A549 (cell line): ENCODE measurements around the gene TRIM17. TPM values are rescaled to one million over a fixed set of nuclear protein-coding genes. Genes with fewer than 3 reads are reported as not detected.
A peak's percentile ranks its signal among the peaks of the same experiment; 100 is the strongest.

ENCODE experiments used
- ATAC-seq, 2 experiments: fragments of 200-7000 bp in 1 of 2; fragments of >200 bp in 1 of 2; cut with Nextera tagmentation in 1 of 2; cut with Tn5 transposase in 1 of 2; 3 replicates each; pipeline versions ENCODE4 v1.8.0 to v1.9.1; 2018 to 2020; ENCODE audit warnings: mild to moderate bottlenecking in 1 of 2, moderate library complexity in 1 of 2
- CTCF ChIA-PET: fragments of 300-600 bp; sonication (Branson Sonifier 250); formaldehyde crosslinking; extraction: SDS; loops from one replicate; lab custom pipeline; 2021; ENCODE audit warnings: antibody characterized with exemption, inconsistent platforms; lab: Yijun Ruan, JAX
- POLR2A ChIA-PET: fragments of 350-600 bp; formaldehyde crosslinking; extraction: SDS; loops from one replicate; lab custom pipeline; 2021; ENCODE audit warnings: antibody characterized with exemption, inconsistent platforms; lab: Yijun Ruan, JAX
- DNase-seq, 2 experiments: peaks; one replicate each; pipeline versions ENCODE4 v3.0.0 to v3.0.0-alpha.2; 2011 to 2016; ENCODE audit warnings: low read depth in 1 of 2, low spot score in 1 of 2
- FAIRE-seq: peaks from 2 replicates; lab custom pipeline; 2011; peaks lifted over from hg19 to GRCh38; lab: Jason Lieb, UNC
- H3K27ac ChIP-seq, 2 experiments: fragments of >200 bp; sonication (Bioruptor Twin); formaldehyde crosslinking; 3 replicates each; pipeline ENCODE4 v1.5.1; 2016 to 2017
- H3K4me1 ChIP-seq: fragments of >200 bp; sonication (Bioruptor Twin); formaldehyde crosslinking; 3 replicates; pipeline ENCODE4 v1.6.1; 2016
- H3K4me2 ChIP-seq: fragments of >200 bp; sonication (Bioruptor Twin); formaldehyde crosslinking; 3 replicates; pipeline ENCODE4 v1.6.1; 2016
- H3K4me3 ChIP-seq: fragments of >200 bp; sonication (Bioruptor Twin); formaldehyde crosslinking; 3 replicates; pipeline ENCODE4 v1.5.1; 2016
- H3K9me3 ChIP-seq: fragments of >200 bp; sonication (Bioruptor Twin); formaldehyde crosslinking; 3 replicates; pipeline ENCODE4 v1.6.1; 2016
- BCL3 ChIP-seq: fragments of >200 bp; sonication (Bioruptor Twin); formaldehyde crosslinking; IDR thresholded peaks from 3 replicates; pipeline ENCODE4 v1.6.1; 2016
- CBX2 ChIP-seq: fragments of 200-600 bp; sonication (generic); IDR thresholded peaks from 2 replicates; pipeline ENCODE4 v1.6.1; 2016; ENCODE audit warnings: low read depth, mild to moderate bottlenecking, borderline replicate concordance
- CEBPB ChIP-seq, 2 experiments: fragments of >200 bp in 1 of 2; sonication (Bioruptor Twin) in 1 of 2; formaldehyde crosslinking in 1 of 2; IDR thresholded peaks; 2 replicates each; pipeline ENCODE4 v1.6.1; 2012 to 2016
- CHD2 ChIP-seq: fragments of 150-350 bp; IDR thresholded peaks from 2 replicates; pipeline ENCODE4 v1.6.1; 2014; ENCODE audit warnings: low read length; ENCODE audit not compliant: partially characterized antibody
- CTCF ChIP-seq: fragments of >200 bp; sonication (Bioruptor Twin); formaldehyde crosslinking; IDR thresholded peaks from 3 replicates; pipeline ENCODE4 v1.5.1; 2016
- EP300 ChIP-seq, 2 experiments: fragments of >200 bp; sonication (Bioruptor Twin); formaldehyde crosslinking; IDR thresholded peaks; 2 replicates in 1 of 2; 3 replicates in 1 of 2; pipeline ENCODE4 v1.6.1; 2016 to 2017
- ESRRA ChIP-seq: fragments of 150-350 bp; IDR thresholded peaks from 2 replicates; pipeline ENCODE4 v1.6.1; 2014; ENCODE audit warnings: mild to moderate bottlenecking, low read length, borderline replicate concordance
- FOSB ChIP-seq: fragments of 250-450 bp; sonication (Bioruptor Pico); IDR thresholded peaks from 2 replicates; pipeline ENCODE4 v1.5.0; 2020; ENCODE audit warnings: mild to moderate bottlenecking, moderate library complexity
- FOSL2 ChIP-seq, 2 experiments: fragments of 450-650 bp in 1 of 2; fragments of >200 bp in 1 of 2; sonication (Bioruptor Twin) in 1 of 2; formaldehyde crosslinking; IDR thresholded peaks; 2 replicates each; pipeline versions ENCODE4 v1.5.0 to v1.6.1; 2016 to 2020; ENCODE audit warnings: mild to moderate bottlenecking in 1 of 2, moderate library complexity in 1 of 2
- GATA3 ChIP-seq: IDR thresholded peaks from 2 replicates; pipeline ENCODE4 v1.6.1; 2012; ENCODE audit warnings: borderline replicate concordance
- HMGXB4 ChIP-seq: fragments of 250-450 bp; sonication (Bioruptor Pico); IDR thresholded peaks from 2 replicates; pipeline ENCODE4 v1.5.0; 2021; ENCODE audit warnings: mild to moderate bottlenecking, moderate library complexity, borderline replicate concordance
- HOXA7 ChIP-seq: fragments of 250-450 bp; sonication (Bioruptor Pico); IDR thresholded peaks from 2 replicates; pipeline ENCODE4 v1.5.0; 2020; ENCODE audit warnings: mild to moderate bottlenecking, moderate library complexity
- HOXB13 ChIP-seq: fragments of 250-450 bp; sonication (Bioruptor Pico); IDR thresholded peaks from 2 replicates; pipeline ENCODE4 v1.5.0; 2020; ENCODE audit warnings: low read depth, mild to moderate bottlenecking, moderate library complexity
- JUN ChIP-seq, 2 experiments: fragments of >200 bp; sonication (Bioruptor Twin); formaldehyde crosslinking; IDR thresholded peaks; 2 replicates in 1 of 2; 3 replicates in 1 of 2; pipeline ENCODE4 v1.6.1; 2016 to 2017
- JUNB ChIP-seq: fragments of >200 bp; sonication (Bioruptor Twin); formaldehyde crosslinking; IDR thresholded peaks from 2 replicates; pipeline ENCODE4 v1.6.1; 2016
- MAX ChIP-seq: IDR thresholded peaks from 2 replicates; pipeline ENCODE4 v1.6.1; 2012
- NFE2L2 ChIP-seq: fragments of 150-350 bp; conservative IDR thresholded peaks from 2 replicates; pipeline ENCODE4 v1.6.1; 2014; ENCODE audit warnings: low read length
- NR3C1 ChIP-seq: fragments of >200 bp; sonication (Bioruptor Twin); formaldehyde crosslinking; IDR thresholded peaks from 3 replicates; pipeline ENCODE4 v1.6.1; 2017
- PHF8 ChIP-seq: fragments of 200-600 bp; sonication (generic); IDR thresholded peaks from 2 replicates; pipeline ENCODE4 v1.6.1; 2016; ENCODE audit warnings: low read depth, mild to moderate bottlenecking, antibody characterized with exemption, moderate library complexity, borderline replicate concordance
- POLR2A ChIP-seq: IDR thresholded peaks from 2 replicates; pipeline ENCODE4 v1.6.1; 2012; ENCODE audit warnings: mild to moderate bottlenecking, low read length
- RAD21 ChIP-seq, 2 experiments: fragments of >200 bp in 1 of 2; sonication (Bioruptor Twin) in 1 of 2; formaldehyde crosslinking in 1 of 2; IDR thresholded peaks in 1 of 2; conservative IDR thresholded peaks in 1 of 2; 2 replicates in 1 of 2; 3 replicates in 1 of 2; pipeline ENCODE4 v1.6.1; 2012 to 2018; ENCODE audit warnings: inconsistent platforms in 1 of 2
- RCOR1 ChIP-seq: fragments of 150-350 bp; IDR thresholded peaks from 2 replicates; pipeline ENCODE4 v1.6.1; 2014; ENCODE audit warnings: antibody characterized with exemption, low read length, low read depth
- RFX5 ChIP-seq: fragments of 450-650 bp; IDR thresholded peaks from 2 replicates; pipeline ENCODE4 v1.7.1; 2014; ENCODE audit warnings: antibody characterized with exemption, mild to moderate bottlenecking, moderate library complexity
- RNF2 ChIP-seq: fragments of 200-600 bp; sonication (generic); IDR thresholded peaks from 2 replicates; pipeline ENCODE4 v1.6.1; 2016; ENCODE audit warnings: low read depth, mild to moderate bottlenecking, antibody characterized with exemption, moderate library complexity, borderline replicate concordance
- SMC3 ChIP-seq: fragments of >200 bp; sonication (Bioruptor Twin); formaldehyde crosslinking; IDR thresholded peaks from 3 replicates; pipeline ENCODE4 v1.6.1; 2018; ENCODE audit warnings: inconsistent platforms
- SREBF2 ChIP-seq: fragments of 450-650 bp; IDR thresholded peaks from 2 replicates; pipeline ENCODE4 v1.6.1; 2014; ENCODE audit warnings: mild to moderate bottlenecking, moderate library complexity
- TP53 ChIP-seq: fragments of 250-450 bp; sonication (Bioruptor Pico); IDR thresholded peaks from 2 replicates; pipeline ENCODE4 v1.5.0; 2021; ENCODE audit warnings: mild to moderate bottlenecking, moderate library complexity
- ZFP36 ChIP-seq: fragments of 450-650 bp; IDR thresholded peaks from 2 replicates; pipeline ENCODE4 v1.6.1; 2014; ENCODE audit warnings: borderline replicate concordance; ENCODE audit not compliant: partially characterized antibody
- ZNF302 ChIP-seq: fragments of 250-450 bp; sonication (Bioruptor Pico); IDR thresholded peaks from 2 replicates; pipeline ENCODE4 v1.9.0; 2021; ENCODE audit warnings: inconsistent platforms, mild to moderate bottlenecking, moderate library complexity
- WGBS: methylation state at CpG from one replicate; pipeline ENCODE4 v1.1.6; 2017; ENCODE audit errors: missing lambda C conversion rate; 5-methylcytosine and 5-hydroxymethylcytosine counted together
- polyA plus RNA-seq, 4 experiments: library from polyadenylated mRNA; depleted of rRNA in 3 of 4; stranded (reverse); fragments of >200 nt; fragmentation: RNase III in 1 of 4; extraction: RNeasy Plus Mini Kit Qiagen cat#74134 plus additional on column Dnase treatment in 1 of 4; gene quantifications; 2 replicates in 3 of 4; 3 replicates in 1 of 4; pipeline ENCODE4 v1.2.3, GENCODE V29; 2011 to 2017

Gene TRIM17
- polyA plus RNA-seq, 2 of the 4 experiments (the other 2 are of a cell fraction), result not detected

GRCh38 chr1:228392111-228392936, 24.3 kb downstream of the TRIM17 start:
- DNase-seq, result no peak
- H3K4me1 ChIP-seq, result peaks cover 13% of the 10 kb centered on the region
- H3K4me2 ChIP-seq, result 0 out of 3 replicates have a peak overlapping the region, but pooled peaks have one; percentile 15
- ATAC-seq, result peak in 1 of 2 experiments; percentile 39; a peak in 3 of 6 replicates
- ChIA-PET POLR2A (interaction anchor here (2.6 kb wide), 1 partner anchor 14 kb away, joined by 18 read pairs; the partner anchor contains the start of gene TRIM11), CTCF (interaction anchor here (0.6 to 3.6 kb wide), 8 partner anchors 9 to 253 kb away, joined by 3 to 30 read pairs (median 3); partner anchors contain the start of gene TRIM11)
- TF ChIP-seq POLR2A (no peak), RCOR1 (no peak), FOSL2 (IDR thresholded peaks at IDR 0.05) (no peak), FOSL2 (CRISPR knock-in tag; IDR thresholded peaks at IDR 0.05) (peak; percentile 39; the same call in 1 of the 2 replicates), MAX (0 out of 2 replicates have a peak, but pooled peaks have one; percentile 33), JUNB (no peak), CEBPB (IDR thresholded peaks at IDR 0.05) (no peak), SREBF2 (no peak), ZFP36 (no peak), ZNF302 (CRISPR knock-in tag) (no peak), NR3C1 (no peak), BCL3 (no peak), EP300 (IDR thresholded peaks at IDR 0.05) (no peak), GATA3 (no peak), PHF8 (no peak), CBX2 (no peak)
- H3K9me3 ChIP-seq, result no peaks in the 10 kb centered on the region
- no peak for FAIRE-seq
- H3K27ac ChIP-seq, result 0 out of 6 replicates have a peak overlapping the region, but pooled peaks of 1 of the 2 experiments have one; percentile 10
- H3K4me3 ChIP-seq, result no peak overlapping the region
- 83% methylated on average over 12 of the region's 12 CpGs for WGBS

GRCh38 chr1:228391411-228392020, 25.1 kb downstream of the TRIM17 start:
- Histone ChIP-seq H3K4me2 (no peak overlapping the region), H3K27ac (no peak overlapping the region)
- no peak for TF ChIP-seq FOSB
- TF ChIP-seq HOXB13 (CRISPR knock-in tag), result no peak
- TF ChIP-seq CTCF, result no peak
- no peak for TF ChIP-seq CHD2
- TF ChIP-seq RAD21 (conservative IDR thresholded peaks at IDR 0.05 in 1 of 2, IDR thresholded peaks at IDR 0.05 in 1 of 2), result no peak
- TF ChIP-seq HOXA7 (CRISPR knock-in tag), result no peak
- no peak for TF ChIP-seq RFX5
- TF ChIP-seq JUN (IDR thresholded peaks at IDR 0.05), result no peak
- no peak for TF ChIP-seq MAX
- no peak for TF ChIP-seq RNF2
- TF ChIP-seq HMGXB4 (CRISPR knock-in tag), result no peak
- no peak for TF ChIP-seq TP53 (CRISPR knock-in tag)
- no peak for TF ChIP-seq SMC3
- no peak for TF ChIP-seq ESRRA
- TF ChIP-seq EP300 (IDR thresholded peaks at IDR 0.05), result no peak
- no peak for TF ChIP-seq NFE2L2
- TF ChIP-seq, all 56 proteins: peak for 0
- ATAC-seq, result peak; percentile 27 to 31; a peak in 4 of 6 replicates
- FAIRE-seq, result no peak
- 84% methylated on average over 11 of the region's 11 CpGs for WGBS
- H3K9me3 ChIP-seq, result no peaks in the 10 kb centered on the region
- peaks cover 13% of the 10 kb centered on the region for H3K4me1 ChIP-seq
- DNase-seq, result no peak
- POLR2A ChIA-PET, result interaction anchor here (2.6 kb wide), 1 partner anchor 15 kb away, joined by 18 read pairs; the partner anchor contains the start of gene TRIM11
- CTCF ChIA-PET, result interaction anchor here (2.1 to 3.6 kb wide), 3 partner anchors 8 to 68 kb away, joined by 6 to 30 read pairs (median 17); partner anchors contain the start of gene TRIM11
- no peak overlapping the region for H3K4me3 ChIP-seq
